ENCODE data around the gene PLEKHG2.
A peak's percentile ranks its signal among the peaks of the same experiment; 100 is the strongest.

PLEKHG2 gene, protein sequence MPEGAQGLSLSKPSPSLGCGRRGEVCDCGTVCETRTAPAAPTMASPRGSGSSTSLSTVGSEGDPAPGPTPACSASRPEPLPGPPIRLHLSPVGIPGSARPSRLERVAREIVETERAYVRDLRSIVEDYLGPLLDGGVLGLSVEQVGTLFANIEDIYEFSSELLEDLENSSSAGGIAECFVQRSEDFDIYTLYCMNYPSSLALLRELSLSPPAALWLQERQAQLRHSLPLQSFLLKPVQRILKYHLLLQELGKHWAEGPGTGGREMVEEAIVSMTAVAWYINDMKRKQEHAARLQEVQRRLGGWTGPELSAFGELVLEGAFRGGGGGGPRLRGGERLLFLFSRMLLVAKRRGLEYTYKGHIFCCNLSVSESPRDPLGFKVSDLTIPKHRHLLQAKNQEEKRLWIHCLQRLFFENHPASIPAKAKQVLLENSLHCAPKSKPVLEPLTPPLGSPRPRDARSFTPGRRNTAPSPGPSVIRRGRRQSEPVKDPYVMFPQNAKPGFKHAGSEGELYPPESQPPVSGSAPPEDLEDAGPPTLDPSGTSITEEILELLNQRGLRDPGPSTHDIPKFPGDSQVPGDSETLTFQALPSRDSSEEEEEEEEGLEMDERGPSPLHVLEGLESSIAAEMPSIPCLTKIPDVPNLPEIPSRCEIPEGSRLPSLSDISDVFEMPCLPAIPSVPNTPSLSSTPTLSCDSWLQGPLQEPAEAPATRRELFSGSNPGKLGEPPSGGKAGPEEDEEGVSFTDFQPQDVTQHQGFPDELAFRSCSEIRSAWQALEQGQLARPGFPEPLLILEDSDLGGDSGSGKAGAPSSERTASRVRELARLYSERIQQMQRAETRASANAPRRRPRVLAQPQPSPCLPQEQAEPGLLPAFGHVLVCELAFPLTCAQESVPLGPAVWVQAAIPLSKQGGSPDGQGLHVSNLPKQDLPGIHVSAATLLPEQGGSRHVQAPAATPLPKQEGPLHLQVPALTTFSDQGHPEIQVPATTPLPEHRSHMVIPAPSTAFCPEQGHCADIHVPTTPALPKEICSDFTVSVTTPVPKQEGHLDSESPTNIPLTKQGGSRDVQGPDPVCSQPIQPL (N-terminal part only)

GRCh38 chr19:39412100-39412866, at the start of gene PLEKHG2:
Gene PLEKHG2 (plus strand): TSS chr19:39412669. CDS start chr19:39414087, 1,418 bp downstream.
- H3K27me3 ChIP-seq (replicated peaks; ENCODE audit: control insufficient read depth, insufficient read depth, low read length), result no peaks in the 10 kb centered on the region
- peak; percentile 94 for TF ChIP-seq CTCF (IDR thresholded peaks at IDR 0.05; ENCODE audit: insufficient read depth, low read length, poor library complexity, severe bottlenecking)
- peak; percentile 99 for DNase-seq (ENCODE audit: extremely low read depth, insufficient read length)
- peak within 1 kb of the TSS; percentile 95 for H3K4me3 ChIP-seq (replicated peaks; ENCODE audit: low read depth, low read length)
- peaks cover 20% of the 10 kb centered on the region for H3K36me3 ChIP-seq (ENCODE audit: control insufficient read depth, insufficient read depth, low read length)

DNA sequence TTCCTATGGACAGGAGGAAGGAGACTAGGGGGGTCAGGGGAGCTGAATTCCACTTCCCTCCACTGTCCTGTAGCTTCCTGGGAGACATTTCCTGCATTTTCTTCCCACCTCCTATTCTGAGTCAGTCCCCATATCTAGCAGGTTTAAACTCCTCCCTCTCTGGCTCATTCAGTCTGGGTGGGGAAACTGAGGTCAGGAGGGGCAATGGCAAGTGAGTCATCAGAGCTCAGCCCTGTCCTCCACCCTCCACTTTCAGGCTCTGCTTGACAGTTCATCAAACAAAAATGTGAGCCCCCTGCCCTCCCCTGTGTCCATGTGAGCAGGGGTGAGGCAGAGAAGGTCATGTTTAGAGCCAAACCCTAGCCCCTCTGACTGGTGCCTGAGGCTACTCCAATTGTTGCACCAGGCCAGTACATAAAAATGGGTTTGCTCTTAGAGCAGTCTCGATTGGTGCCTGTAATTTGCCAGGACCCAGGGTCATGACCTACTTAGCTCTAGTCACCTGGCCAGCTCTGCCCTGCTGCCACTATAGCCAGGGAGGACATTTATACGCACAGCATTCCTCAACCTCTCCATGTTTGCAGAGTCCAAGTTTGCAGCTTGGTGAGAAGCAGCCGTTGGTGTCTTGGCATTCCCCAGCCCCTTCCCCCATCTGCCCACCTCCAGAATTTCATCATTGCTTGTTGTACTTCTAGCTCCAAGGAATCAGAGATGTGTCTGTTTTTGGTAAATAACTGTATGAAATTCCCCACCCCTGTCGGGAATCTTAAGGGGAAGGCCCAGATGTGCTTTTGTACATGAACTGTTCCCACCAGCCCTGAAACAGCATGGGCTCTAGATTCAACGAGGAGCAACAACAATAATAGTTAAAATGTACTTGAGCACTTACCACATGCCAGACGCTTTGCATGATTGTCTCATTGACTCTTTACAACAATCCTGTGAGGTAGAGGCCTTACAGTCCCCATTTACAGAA, 49.5 kb upstream of the PLEKHG2 start:
- no peak for TF ChIP-seq CTCF (IDR thresholded peaks at IDR 0.05; ENCODE audit: insufficient read depth, low read length, poor library complexity, severe bottlenecking)
- H3K36me3 ChIP-seq (ENCODE audit: control insufficient read depth, insufficient read depth, low read length), result peaks cover 11% of the 10 kb centered on the region
- no peak overlapping the region for H3K4me3 ChIP-seq (replicated peaks; ENCODE audit: low read depth, low read length)
- no peaks in the 10 kb centered on the region for H3K27me3 ChIP-seq (replicated peaks; ENCODE audit: control insufficient read depth, insufficient read depth, low read length)
- DNase-seq (ENCODE audit: extremely low read depth, insufficient read length), result no peak

DNA sequence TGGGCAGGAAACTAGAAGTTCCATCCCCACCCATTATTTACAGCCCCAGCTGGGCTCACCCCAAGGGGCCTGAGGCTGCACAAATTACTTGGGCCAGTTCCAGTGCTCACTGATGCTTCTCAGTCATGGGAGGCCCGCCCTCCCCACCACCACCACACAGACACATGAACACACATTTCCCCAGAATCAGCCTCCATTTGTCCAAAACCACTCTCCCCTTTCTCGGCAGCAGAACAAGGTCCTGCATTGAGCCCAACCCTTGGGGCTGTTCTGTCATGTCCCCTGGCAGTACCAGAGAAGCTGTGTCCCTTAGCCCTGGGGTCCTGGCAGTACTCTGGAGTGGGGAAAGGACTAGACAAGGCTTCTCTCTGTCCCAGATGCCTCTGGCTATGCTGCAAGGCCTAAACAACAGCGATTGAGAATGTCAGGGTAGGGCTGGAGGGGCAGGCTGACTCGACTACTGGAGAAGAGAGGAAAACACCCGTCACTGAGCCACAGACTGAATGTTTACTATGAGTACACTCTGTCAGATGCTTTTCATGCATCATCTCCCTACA, 48.5 kb upstream of the PLEKHG2 start:
- Histone ChIP-seq H3K27me3 (replicated peaks; ENCODE audit: control insufficient read depth, insufficient read depth, low read length) (no peaks in the 10 kb centered on the region), H3K4me3 (replicated peaks; ENCODE audit: low read depth, low read length) (no peak overlapping the region), H3K36me3 (ENCODE audit: control insufficient read depth, insufficient read depth, low read length) (peaks cover 11% of the 10 kb centered on the region)
- no peak for TF ChIP-seq CTCF (IDR thresholded peaks at IDR 0.05; ENCODE audit: insufficient read depth, low read length, poor library complexity, severe bottlenecking)
- DNase-seq (ENCODE audit: extremely low read depth, insufficient read length), result no peak

DNA sequence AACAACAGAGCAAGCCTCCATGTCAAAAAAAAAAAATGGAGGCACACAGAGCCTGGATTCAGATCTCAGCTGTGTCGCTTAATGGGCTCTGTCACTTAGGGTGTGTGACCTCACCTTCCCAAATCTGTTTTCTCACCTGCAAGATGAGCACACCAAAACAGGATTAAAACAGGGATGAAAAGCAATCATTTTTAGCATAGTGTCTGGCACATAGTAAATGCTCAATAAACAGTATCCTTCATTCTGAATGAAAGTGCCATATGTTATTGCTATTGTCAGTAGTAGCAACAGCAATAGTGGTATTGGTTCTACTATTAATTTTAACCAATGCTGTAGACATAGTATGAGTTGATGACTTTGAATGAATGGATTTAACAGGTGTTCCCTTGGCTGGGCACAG, 46.9 kb upstream of the PLEKHG2 start:
- no peaks in the 10 kb centered on the region for H3K27me3 ChIP-seq (replicated peaks; ENCODE audit: control insufficient read depth, insufficient read depth, low read length)
- H3K4me3 ChIP-seq (replicated peaks; ENCODE audit: low read depth, low read length), result no peak overlapping the region
- H3K36me3 ChIP-seq (ENCODE audit: control insufficient read depth, insufficient read depth, low read length), result peaks cover 10% of the 10 kb centered on the region
- TF ChIP-seq CTCF (IDR thresholded peaks at IDR 0.05; ENCODE audit: insufficient read depth, low read length, poor library complexity, severe bottlenecking), result no peak
- no peak for DNase-seq (ENCODE audit: extremely low read depth, insufficient read length)
